ENCODE results near the gene LSM2. TPM values are rescaled to one million over a fixed set of nuclear protein-coding genes. Genes with fewer than 3 reads are reported as not detected.

LSM2 gene
- total RNA-seq, 6 donors from 2014 or later = 5.0 to 44.9 (median 20.9) TPM

- 94% methylated on average over 24 to 43 of the region's 43 CpGs for WGBS, 2 donors
- H3K4me1 ChIP-seq = peaks cover 7 to 16% (median 12%) of the 10 kb centered on the region in 4 donors
- no peak overlapping the region for H3K4me3 ChIP-seq
- H3K27me3 ChIP-seq = no peaks in the 10 kb centered on the region
- TF ChIP-seq POLR2A (IDR thresholded peaks at IDR 0.05) = no peak
- TF ChIP-seq CTCF (IDR thresholded peaks at IDR 0.05) = no peak
- TF ChIP-seq EP300 (IDR thresholded peaks at IDR 0.05) = no peak
- TF ChIP-seq POLR2AphosphoS5 (IDR thresholded peaks at IDR 0.05) = no peak
- ATAC-seq (ENCODE audit: low FRiP score in 2 of 2) (no peak), DNase-seq (peak in 1 of 2 donors; percentile 71)
- H3K36me3 ChIP-seq = peaks cover 14 to 60% (median 51%) of the 10 kb centered on the region in 4 donors
- H3K27ac ChIP-seq = no peak overlapping the region
- H3K9me3 ChIP-seq = no peaks in the 10 kb centered on the region
These were observed 27.5 kb downstream of the LSM2 start for GRCh38 chr6:31778999-31779885.

GRCh38 chr6:31778193-31778592 is 28.6 kb downstream of the LSM2 start:
- TF ChIP-seq POLR2AphosphoS5 (IDR thresholded peaks at IDR 0.05) (no peak), CTCF (IDR thresholded peaks at IDR 0.05) (no peak), POLR2A (IDR thresholded peaks at IDR 0.05) (no peak), EP300 (IDR thresholded peaks at IDR 0.05) (no peak)
- ATAC-seq (ENCODE audit: low FRiP score in 2 of 2) (no peak), DNase-seq (no peak)
- peaks cover 7 to 16% (median 12%) of the 10 kb centered on the region in 4 donors for H3K4me1 ChIP-seq
- WGBS, 2 donors = 93 to 97% methylated on average over 2 to 5 of the region's 5 CpGs
- H3K27me3 ChIP-seq = no peaks in the 10 kb centered on the region
- no peak overlapping the region for H3K4me3 ChIP-seq
- peaks cover 14 to 53% (median 46%) of the 10 kb centered on the region in 4 donors for H3K36me3 ChIP-seq
- no peaks in the 10 kb centered on the region for H3K9me3 ChIP-seq
- H3K27ac ChIP-seq = peak overlapping the region in 1 of 4 donors; percentile 75

- Histone ChIP-seq H3K27ac (peak overlapping the region in 2 of 4 donors; percentile 70 to 75), H3K4me1 (peaks cover 7 to 21% (median 12%) of the 10 kb centered on the region in 4 donors), H3K4me3 (no peak overlapping the region), H3K36me3 (peaks cover 11 to 48% (median 41%) of the 10 kb centered on the region in 4 donors), H3K27me3 (no peaks in the 10 kb centered on the region), H3K9me3 (no peaks in the 10 kb centered on the region)
- ATAC-seq (ENCODE audit: low FRiP score in 2 of 2) = no peak
- WGBS, 2 donors = 91 to 92% methylated on average over 5 of the region's 5 CpGs
- TF ChIP-seq POLR2AphosphoS5 (IDR thresholded peaks at IDR 0.05) = no peak
- no peak for DNase-seq
These were observed 29.1 kb downstream of the LSM2 start for GRCh38 chr6:31777667-31778050.

- Histone ChIP-seq H3K36me3 (peaks cover 6 to 43% (median 36%) of the 10 kb centered on the region in 4 donors), H3K4me1 (peaks cover 7 to 22% (median 12%) of the 10 kb centered on the region in 4 donors), H3K9me3 (no peaks in the 10 kb centered on the region), H3K27me3 (no peaks in the 10 kb centered on the region), H3K27ac (peak within 1 kb of the TSS; percentile 41 to 75 (median 60)), H3K4me3 (peak within 1 kb of the TSS in 3 of 4 donors; percentile 4 to 31 (median 28))
- peak; percentile 68 to 81 for ATAC-seq (ENCODE audit: low FRiP score in 2 of 2)
- DNase-seq = peak; percentile 88 to 89
- TF ChIP-seq POLR2AphosphoS5 (IDR thresholded peaks at IDR 0.05) (peak in 1 of 2 donors; percentile 57), EP300 (IDR thresholded peaks at IDR 0.05) (no peak)
- 0 to 18% methylated on average over 4 to 13 of the region's 15 CpGs for WGBS, 2 donors
These were observed 29.6 kb downstream of the LSM2 start, which contains the start of gene VWA7 for GRCh38 chr6:31776989-31777666. VWA7 (minus strand) TSS chr6:31777328; CDS start chr6:31776779, 549 bp downstream.

- H3K36me3 ChIP-seq = peaks cover 5 to 37% (median 30%) of the 10 kb centered on the region in 4 donors
- peak in 1 of 2 donors; percentile 59 for DNase-seq
- H3K4me1 ChIP-seq = peaks cover 7 to 22% (median 12%) of the 10 kb centered on the region in 4 donors
- H3K4me3 ChIP-seq = peak overlapping the region in 3 of 4 donors; percentile 4 to 31 (median 28)
- WGBS, 2 donors = 34 to 62% methylated on average over 7 to 11 of the region's 14 CpGs
- peak overlapping the region; percentile 41 to 75 (median 60) for H3K27ac ChIP-seq
- no peaks in the 10 kb centered on the region for H3K9me3 ChIP-seq
- no peak for TF ChIP-seq POLR2A (IDR thresholded peaks at IDR 0.05)
- TF ChIP-seq CTCF (IDR thresholded peaks at IDR 0.05) = no peak
- no peak for TF ChIP-seq EP300 (IDR thresholded peaks at IDR 0.05)
- no peak for ATAC-seq (ENCODE audit: low FRiP score in 2 of 2)
- H3K27me3 ChIP-seq = no peaks in the 10 kb centered on the region
These were observed 30.2 kb downstream of the LSM2 start for GRCh38 chr6:31776485-31776988.

Measured in upper lobe of left lung (tissue), 6 donors.